K562 (cell line): ENCODE measurements around the gene C2orf42. TPM values are rescaled to one million over a fixed set of nuclear protein-coding genes. Genes with fewer than 3 reads are reported as not detected.

Source experiments
- ATAC-seq: fragments of 200-7000 bp; cut with Tn5 transposase; 3 replicates; pipeline ENCODE4 v1.9.1; 2020; ENCODE audit warnings: moderate library complexity
- BruUV-seq: library from RNA; stranded (reverse); fragments of 400-500 nt; replicated peaks from 2 replicates; lab custom pipeline; 2021; lab: Mats Ljungman, UMichigan
- CTCF ChIA-PET: fragments of 300-600 bp; formaldehyde crosslinking; extraction: SDS; loops from one replicate; lab custom pipeline; 2021; ENCODE audit warnings: low intra/inter-chr PET ratio; lab: Yijun Ruan, JAX
- POLR2A ChIA-PET: fragments of 300-600, 350-650 bp; sonication (Branson Sonifier 250); formaldehyde crosslinking; extraction: SDS; loops from one replicate; lab custom pipeline; 2021; ENCODE audit warnings: antibody characterized with exemption, inconsistent platforms; lab: Yijun Ruan, JAX
- DNase-seq, 4 experiments: peaks; one replicate each; pipeline versions ENCODE4 v3.0.0 to v3.0.0-alpha.2; 2011 to 2018; ENCODE audit warnings: low spot score in 3 of 4, mixed read lengths in 3 of 4; ENCODE audit errors: extremely low read depth in 1 of 4
- FAIRE-seq: peaks from 2 replicates; lab custom pipeline; 2011; peaks lifted over from hg19 to GRCh38; lab: Jason Lieb, UNC
- H2AFZ ChIP-seq: 2 replicates; pipeline ENCODE4 v1.6.0; 2011; ENCODE audit warnings: low read depth, low read length, control low read depth, inconsistent platforms
- H3K27ac ChIP-seq: fragments of 200-600 bp; 3 replicates; pipeline ENCODE4 v1.8.0; 2011; ENCODE audit warnings: low read depth, mild to moderate bottlenecking, control low read depth, inconsistent platforms, low read length, moderate library complexity, mixed read lengths; ENCODE audit errors: extremely low read depth
- H3K27me3 ChIP-seq, 2 experiments: fragments of 300-600 bp in 1 of 2; 2 replicates in 1 of 2; 3 replicates in 1 of 2; pipeline versions ENCODE4 v1.6.0 to v1.8.0; 2011; ENCODE audit warnings: inconsistent platforms in 2 of 2, low read length in 2 of 2, mild to moderate bottlenecking in 1 of 2, mixed read lengths in 1 of 2, moderate library complexity in 1 of 2; ENCODE audit not compliant: control insufficient read depth in 2 of 2, insufficient read depth in 2 of 2
- H3K36me3 ChIP-seq: fragments of 300-600 bp; 3 replicates; pipeline ENCODE4 v1.8.0; 2011; ENCODE audit warnings: mild to moderate bottlenecking, low read length, inconsistent platforms; ENCODE audit not compliant: control insufficient read depth, insufficient read depth
- H3K4me1 ChIP-seq, 2 experiments: fragments of 200-600 bp in 1 of 2; replicated peaks in 1 of 2; 2 replicates in 1 of 2; 3 replicates in 1 of 2; pipeline versions ENCODE4 v1.5.1 to v1.8.0; 2011; ENCODE audit warnings: inconsistent platforms in 2 of 2, low read length in 2 of 2, mild to moderate bottlenecking in 1 of 2, mixed read lengths in 1 of 2, moderate library complexity in 1 of 2; ENCODE audit not compliant: control insufficient read depth in 2 of 2, insufficient read depth in 2 of 2
- H3K4me2 ChIP-seq: 2 replicates; pipeline ENCODE4 v1.6.1; 2011; ENCODE audit warnings: low read length, control low read depth, inconsistent platforms, mixed read lengths; ENCODE audit not compliant: insufficient read depth
- H3K4me3 ChIP-seq: fragments of 200-600 bp; sonication (generic), shearing (Covaris generic); 2 replicates; pipeline ENCODE4 v1.5.1; 2016; ENCODE audit warnings: control low read depth, inconsistent platforms
- H3K79me2 ChIP-seq: fragments of 200-600 bp; 3 replicates; pipeline ENCODE4 v1.8.0; 2011; ENCODE audit warnings: low read length, inconsistent platforms; ENCODE audit not compliant: control insufficient read depth, insufficient read depth
- H3K9ac ChIP-seq, 2 experiments: 2 replicates each; pipeline versions ENCODE4 v1.6.0 to v1.6.1; 2011; ENCODE audit warnings: low read depth in 2 of 2, low read length in 2 of 2, control low read depth in 1 of 2, inconsistent platforms in 1 of 2, mild to moderate bottlenecking in 1 of 2, mixed read lengths in 1 of 2; ENCODE audit not compliant: insufficient read depth in 1 of 2
- H3K9me1 ChIP-seq: one replicate; pipeline ENCODE4 v1.6.0; 2011; ENCODE audit warnings: inconsistent platforms, mild to moderate bottlenecking, low read length, moderate library complexity; ENCODE audit not compliant: control insufficient read depth, insufficient read depth
- H3K9me3 ChIP-seq: replicated peaks from 2 replicates; pipeline ENCODE4 v1.5.1; 2011; ENCODE audit warnings: low read depth, low read length, inconsistent platforms; ENCODE audit not compliant: control insufficient read depth, insufficient read depth
- H4K20me1 ChIP-seq: replicated peaks from 2 replicates; pipeline ENCODE4 v1.6.1; 2011; ENCODE audit warnings: low read length, inconsistent platforms, mixed read lengths; ENCODE audit not compliant: control insufficient read depth, insufficient read depth
- CBX5 ChIP-seq: IDR thresholded peaks from 2 replicates; pipeline ENCODE4 v1.6.1; 2014; ENCODE audit warnings: low read depth, borderline replicate concordance
- DPF2 ChIP-seq: fragments of 450-650 bp; IDR thresholded peaks from 2 replicates; pipeline ENCODE4 v1.6.1; 2016
- HDGF ChIP-seq: fragments of 450-650 bp; IDR thresholded peaks from 2 replicates; pipeline ENCODE4 v1.6.1; 2016
- ILK ChIP-seq: fragments of 450-650 bp; IDR thresholded peaks from 2 replicates; pipeline ENCODE4 v1.6.1; 2016; ENCODE audit warnings: missing genetic modification characterization, low read depth, mild to moderate bottlenecking, missing compliant biosample characterization, moderate library complexity, borderline replicate concordance
- MCM7 ChIP-seq, 2 experiments: fragments of 450-650 bp; IDR thresholded peaks; 2 replicates each; pipeline ENCODE4 v1.6.1; 2016 to 2018
- MEF2A ChIP-seq: IDR thresholded peaks from 2 replicates; pipeline ENCODE4 v1.6.1; 2011; ENCODE audit warnings: low read depth, mild to moderate bottlenecking, low read length, moderate library complexity; ENCODE audit not compliant: control insufficient read depth
- POLR2A ChIP-seq: fragments of 450-650 bp; conservative IDR thresholded peaks from 2 replicates; pipeline ENCODE4 v1.6.1; 2016
- SMAD4 ChIP-seq: fragments of 250-450 bp; sonication (Bioruptor Pico); conservative IDR thresholded peaks from 2 replicates; pipeline ENCODE4 v1.8.0; 2021; ENCODE audit warnings: inconsistent platforms, mild to moderate bottlenecking, moderate library complexity
- STAG1 ChIP-seq: sonication (generic); formaldehyde crosslinking; IDR thresholded peaks from 2 replicates; pipeline ENCODE4 v1.5.0; 2020; ENCODE audit warnings: missing genetic modification reagents, borderline replicate concordance
- TAF1 ChIP-seq: IDR thresholded peaks from 2 replicates; pipeline ENCODE4 v1.6.1; 2011; ENCODE audit warnings: mild to moderate bottlenecking, low read length, moderate library complexity; ENCODE audit not compliant: insufficient read depth, control insufficient read depth, severe bottlenecking; ENCODE audit errors: extremely low read depth
- TBP ChIP-seq: optimal IDR thresholded peaks from 2 replicates; pipeline ENCODE3; 2011; ENCODE audit warnings: low read depth, low read length, improper control_type of control experiment
- ZNF3 ChIP-seq: fragments of 250-450 bp; sonication (Bioruptor Pico); IDR thresholded peaks from 2 replicates; pipeline ENCODE4 v1.5.0; 2021; ENCODE audit warnings: mild to moderate bottlenecking, moderate library complexity
- WGBS: fragments of 100-300 bp; shearing (Covaris generic); methylation state at CpG from one replicate; pipeline ENCODE4 v1.1.6; 2016; ENCODE audit warnings: low coverage, mixed read lengths; ENCODE audit not compliant: insufficient coverage; ENCODE audit errors: missing lambda C conversion rate; 5-methylcytosine and 5-hydroxymethylcytosine counted together
- in situ Hi-C: fragments of 300-500 bp; cut with MboI; formaldehyde crosslinking; loops from 4 replicates; pipeline ENCODE4 v1.15.0; 2018; ENCODE audit warnings: inconsistent platforms, mixed read lengths
- intact Hi-C: fragments of 100-400 bp; cut with micrococcal nuclease; formaldehyde crosslinking; loops from 2 replicates; pipeline ENCODE4 v1.14.2; 2022
- polyA plus RNA-seq, 8 experiments: library from polyadenylated mRNA; depleted of rRNA in 4 of 8; stranded (reverse) in 5 of 8; unstranded in 3 of 8; fragments of >200 nt; fragmentation: Nextera tagmentation in 2 of 8; fragmentation: Illumina TruSeq in 1 of 8; extraction: Ambion mirVana in 2 of 8; extraction: Trizol in 1 of 8; gene quantifications; 2 replicates each; pipeline versions ENCODE4 v1.2.1 to v1.2.3, GENCODE V29; 2011 to 2014; ENCODE audit warnings: inconsistent platforms in 1 of 8, missing spikeins in 1 of 8
- total RNA-seq, 7 experiments: library from RNA; depleted of rRNA in 6 of 7; stranded (reverse); fragments of >200 nt in 6 of 7; fragmentation: Illumina TruSeq in 2 of 7; extraction: Trizol in 2 of 7; gene quantifications; 2 replicates each; pipeline versions ENCODE4 v1.2.1 to v1.2.3, GENCODE V29; 2011 to 2021; ENCODE audit warnings: low replicate concordance in 1 of 7
- TF ChIP-seq, protein P1 (sequence below): fragments of 250-450 bp; sonication (Bioruptor Pico); IDR thresholded peaks from 2 replicates; pipeline ENCODE4 v1.5.0; 2022; ENCODE audit warnings: mild to moderate bottlenecking
- TF ChIP-seq, protein P2 (sequence below): fragments of 450-650 bp; IDR thresholded peaks from 2 replicates; pipeline ENCODE4 v1.6.1; 2017; ENCODE audit warnings: antibody characterized with exemption, mild to moderate bottlenecking
- TF ChIP-seq, protein P3 (sequence below): fragments of 250-450 bp; sonication (Bioruptor Pico); IDR thresholded peaks from 2 replicates; pipeline ENCODE4 v1.5.0; 2020; ENCODE audit warnings: mild to moderate bottlenecking

The C2orf42 gene
- total and polyA plus RNA-seq, 9 of the 15 experiments (the other 6 are each of a cell fraction or from before 2014, with no cell fraction given), result 4.6 to 10.9 (median 7.5) TPM

DNA sequence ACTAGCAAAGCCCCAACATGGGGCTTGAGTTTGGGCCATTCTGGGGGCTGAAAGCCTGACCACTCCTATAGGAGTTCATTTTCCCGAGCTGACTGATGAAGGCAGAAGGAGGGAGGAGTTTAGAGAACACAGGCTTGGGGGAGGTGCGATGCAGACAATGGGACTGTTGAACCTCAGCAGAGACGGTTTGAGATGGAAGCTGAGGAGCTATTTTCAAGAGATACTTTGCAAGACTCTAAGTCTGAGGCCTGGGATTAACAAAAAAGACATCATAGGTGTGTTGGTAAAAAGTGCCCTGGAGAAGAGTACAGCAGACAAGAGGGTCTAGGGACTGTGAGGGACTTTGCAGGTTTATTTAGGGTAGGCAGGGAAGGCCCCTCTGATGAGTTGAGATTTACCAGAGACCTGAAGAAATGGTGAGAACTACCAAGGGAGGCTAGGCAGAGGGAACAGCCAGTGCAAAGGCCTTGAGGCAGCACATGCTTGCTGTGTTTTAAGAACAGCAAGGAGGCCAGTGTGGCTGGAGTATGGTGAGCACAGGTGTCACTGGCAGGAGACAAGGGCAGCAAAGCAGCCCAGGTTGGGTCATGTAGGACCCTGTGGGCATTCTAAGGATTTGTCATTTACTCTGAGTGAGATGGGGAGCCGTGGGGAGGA, 71.9 kb downstream of the C2orf42 start:
- CTCF ChIA-PET, result no interaction called here
- peak overlapping the region; percentile 57 to 79; a peak in 3 of 4 replicates for H3K9ac ChIP-seq
- TF ChIP-seq POLR2A (peak; percentile 45; the same call in 1 of the 2 replicates), MCM7 (IDR thresholded peaks at IDR 0.05) (no peak), SMAD4 (CRISPR knock-in tag) (0 out of 2 replicates have a peak, but pooled peaks have one; percentile 5), TBP (peak; percentile 64), MEF2A (no peak), ILK (tag) (no peak), HDGF (0 out of 2 replicates have a peak, but pooled peaks have one; percentile 57), TAF1 (peak; percentile 52), STAG1 (no peak), ZNF3 (CRISPR knock-in tag) (no peak), DPF2 (0 out of 2 replicates have a peak, but pooled peaks have one; percentile 32), CBX5 (no peak)
- TF ChIP-seq, protein P1, sequence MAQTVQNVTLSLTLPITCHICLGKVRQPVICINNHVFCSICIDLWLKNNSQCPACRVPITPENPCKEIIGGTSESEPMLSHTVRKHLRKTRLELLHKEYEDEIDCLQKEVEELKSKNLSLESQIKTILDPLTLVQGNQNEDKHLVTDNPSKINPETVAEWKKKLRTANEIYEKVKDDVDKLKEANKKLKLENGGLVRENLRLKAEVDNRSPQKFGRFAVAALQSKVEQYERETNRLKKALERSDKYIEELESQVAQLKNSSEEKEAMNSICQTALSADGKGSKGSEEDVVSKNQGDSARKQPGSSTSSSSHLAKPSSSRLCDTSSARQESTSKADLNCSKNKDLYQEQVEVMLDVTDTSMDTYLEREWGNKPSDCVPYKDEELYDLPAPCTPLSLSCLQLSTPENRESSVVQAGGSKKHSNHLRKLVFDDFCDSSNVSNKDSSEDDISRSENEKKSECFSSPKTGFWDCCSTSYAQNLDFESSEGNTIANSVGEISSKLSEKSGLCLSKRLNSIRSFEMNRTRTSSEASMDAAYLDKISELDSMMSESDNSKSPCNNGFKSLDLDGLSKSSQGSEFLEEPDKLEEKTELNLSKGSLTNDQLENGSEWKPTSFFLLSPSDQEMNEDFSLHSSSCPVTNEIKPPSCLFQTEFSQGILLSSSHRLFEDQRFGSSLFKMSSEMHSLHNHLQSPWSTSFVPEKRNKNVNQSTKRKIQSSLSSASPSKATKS (CRISPR knock-in tag), result no peak
- TF ChIP-seq, protein P2, sequence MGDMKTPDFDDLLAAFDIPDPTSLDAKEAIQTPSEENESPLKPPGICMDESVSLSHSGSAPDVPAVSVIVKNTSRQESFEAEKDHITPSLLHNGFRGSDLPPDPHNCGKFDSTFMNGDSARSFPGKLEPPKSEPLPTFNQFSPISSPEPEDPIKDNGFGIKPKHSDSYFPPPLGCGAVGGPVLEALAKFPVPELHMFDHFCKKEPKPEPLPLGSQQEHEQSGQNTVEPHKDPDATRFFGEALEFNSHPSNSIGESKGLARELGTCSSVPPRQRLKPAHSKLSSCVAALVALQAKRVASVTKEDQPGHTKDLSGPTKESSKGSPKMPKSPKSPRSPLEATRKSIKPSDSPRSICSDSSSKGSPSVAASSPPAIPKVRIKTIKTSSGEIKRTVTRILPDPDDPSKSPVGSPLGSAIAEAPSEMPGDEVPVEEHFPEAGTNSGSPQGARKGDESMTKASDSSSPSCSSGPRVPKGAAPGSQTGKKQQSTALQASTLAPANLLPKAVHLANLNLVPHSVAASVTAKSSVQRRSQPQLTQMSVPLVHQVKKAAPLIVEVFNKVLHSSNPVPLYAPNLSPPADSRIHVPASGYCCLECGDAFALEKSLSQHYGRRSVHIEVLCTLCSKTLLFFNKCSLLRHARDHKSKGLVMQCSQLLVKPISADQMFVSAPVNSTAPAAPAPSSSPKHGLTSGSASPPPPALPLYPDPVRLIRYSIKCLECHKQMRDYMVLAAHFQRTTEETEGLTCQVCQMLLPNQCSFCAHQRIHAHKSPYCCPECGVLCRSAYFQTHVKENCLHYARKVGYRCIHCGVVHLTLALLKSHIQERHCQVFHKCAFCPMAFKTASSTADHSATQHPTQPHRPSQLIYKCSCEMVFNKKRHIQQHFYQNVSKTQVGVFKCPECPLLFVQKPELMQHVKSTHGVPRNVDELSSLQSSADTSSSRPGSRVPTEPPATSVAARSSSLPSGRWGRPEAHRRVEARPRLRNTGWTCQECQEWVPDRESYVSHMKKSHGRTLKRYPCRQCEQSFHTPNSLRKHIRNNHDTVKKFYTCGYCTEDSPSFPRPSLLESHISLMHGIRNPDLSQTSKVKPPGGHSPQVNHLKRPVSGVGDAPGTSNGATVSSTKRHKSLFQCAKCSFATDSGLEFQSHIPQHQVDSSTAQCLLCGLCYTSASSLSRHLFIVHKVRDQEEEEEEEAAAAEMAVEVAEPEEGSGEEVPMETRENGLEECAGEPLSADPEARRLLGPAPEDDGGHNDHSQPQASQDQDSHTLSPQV, result 0 out of 2 replicates have a peak, but pooled peaks have one; percentile 36
- TF ChIP-seq, protein P3, sequence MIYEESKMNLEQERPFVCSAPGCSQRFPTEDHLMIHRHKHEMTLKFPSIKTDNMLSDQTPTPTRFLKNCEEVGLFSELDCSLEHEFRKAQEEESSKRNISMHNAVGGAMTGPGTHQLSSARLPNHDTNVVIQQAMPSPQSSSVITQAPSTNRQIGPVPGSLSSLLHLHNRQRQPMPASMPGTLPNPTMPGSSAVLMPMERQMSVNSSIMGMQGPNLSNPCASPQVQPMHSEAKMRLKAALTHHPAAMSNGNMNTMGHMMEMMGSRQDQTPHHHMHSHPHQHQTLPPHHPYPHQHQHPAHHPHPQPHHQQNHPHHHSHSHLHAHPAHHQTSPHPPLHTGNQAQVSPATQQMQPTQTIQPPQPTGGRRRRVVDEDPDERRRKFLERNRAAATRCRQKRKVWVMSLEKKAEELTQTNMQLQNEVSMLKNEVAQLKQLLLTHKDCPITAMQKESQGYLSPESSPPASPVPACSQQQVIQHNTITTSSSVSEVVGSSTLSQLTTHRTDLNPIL, result no peak

More for the DNA sequence above, 71.9 kb downstream of the C2orf42 start:
- no peaks in the 10 kb centered on the region for H3K9me3 ChIP-seq
- in situ Hi-C loops, result no loop called here
- ATAC-seq (peak; percentile 77), DNase-seq (peak in 3 of 4 experiments; percentile 33 to 86 (median 73)), FAIRE-seq (peak; percentile 68)
- WGBS, result 6% methylated on average over 4 of the region's 4 CpGs
- peaks cover 2% of the 10 kb centered on the region; the same call in 2 of the 3 replicates for H3K79me2 ChIP-seq
- intact Hi-C loops, result no loop called here
- H3K27me3 ChIP-seq, result no peaks in the 10 kb centered on the region
- TSS peak; percentile 61 for BruUV-seq
- peaks cover 46 to 56% of the 10 kb centered on the region in 2 experiments for H3K4me1 ChIP-seq
- POLR2A ChIA-PET, result interaction anchor here (0.9 to 2.2 kb wide), 7 partner anchors 9 to 42 kb away, joined by 3 to 9 read pairs (median 4); no protein-coding TSS in a partner anchor
- no peaks in the 10 kb centered on the region for H3K9me1 ChIP-seq
- peak overlapping the region; percentile 67 for H3K4me2 ChIP-seq
- H3K36me3 ChIP-seq, result no peaks in the 10 kb centered on the region
- H3K27ac ChIP-seq, result peak overlapping the region; percentile 78
- no peaks in the 10 kb centered on the region for H4K20me1 ChIP-seq
- peak overlapping the region; percentile 89 for H2AFZ ChIP-seq
- H3K4me3 ChIP-seq, result no peak overlapping the region
